ENCODE results near the gene ZNF836.

DNA sequence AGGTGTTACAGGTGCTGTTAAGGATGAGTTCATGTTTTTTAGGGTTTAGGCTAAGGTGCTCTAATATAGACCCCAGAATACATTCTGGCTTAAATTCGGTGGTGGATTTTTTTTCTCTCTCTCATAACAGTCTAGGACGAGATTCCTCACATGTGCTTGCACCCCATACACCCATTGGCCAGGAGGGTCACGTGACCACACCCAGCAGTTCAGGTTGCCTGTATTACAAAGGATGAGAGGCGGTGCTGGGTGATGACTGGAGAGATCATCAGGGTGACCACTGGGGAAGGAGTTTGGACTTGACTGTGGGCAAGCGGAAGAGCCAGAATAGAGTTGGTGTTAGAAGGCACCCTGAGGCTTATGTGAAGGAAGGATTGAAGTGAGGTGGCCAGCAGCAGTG, 46.2 kb upstream of the ZNF836 start:
- no peak for TF ChIP-seq POLR2A (IDR thresholded peaks at IDR 0.05)
- TF ChIP-seq, protein P1, sequence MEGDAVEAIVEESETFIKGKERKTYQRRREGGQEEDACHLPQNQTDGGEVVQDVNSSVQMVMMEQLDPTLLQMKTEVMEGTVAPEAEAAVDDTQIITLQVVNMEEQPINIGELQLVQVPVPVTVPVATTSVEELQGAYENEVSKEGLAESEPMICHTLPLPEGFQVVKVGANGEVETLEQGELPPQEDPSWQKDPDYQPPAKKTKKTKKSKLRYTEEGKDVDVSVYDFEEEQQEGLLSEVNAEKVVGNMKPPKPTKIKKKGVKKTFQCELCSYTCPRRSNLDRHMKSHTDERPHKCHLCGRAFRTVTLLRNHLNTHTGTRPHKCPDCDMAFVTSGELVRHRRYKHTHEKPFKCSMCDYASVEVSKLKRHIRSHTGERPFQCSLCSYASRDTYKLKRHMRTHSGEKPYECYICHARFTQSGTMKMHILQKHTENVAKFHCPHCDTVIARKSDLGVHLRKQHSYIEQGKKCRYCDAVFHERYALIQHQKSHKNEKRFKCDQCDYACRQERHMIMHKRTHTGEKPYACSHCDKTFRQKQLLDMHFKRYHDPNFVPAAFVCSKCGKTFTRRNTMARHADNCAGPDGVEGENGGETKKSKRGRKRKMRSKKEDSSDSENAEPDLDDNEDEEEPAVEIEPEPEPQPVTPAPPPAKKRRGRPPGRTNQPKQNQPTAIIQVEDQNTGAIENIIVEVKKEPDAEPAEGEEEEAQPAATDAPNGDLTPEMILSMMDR (IDR thresholded peaks at IDR 0.05) = no peak
